RPMI8226 (cell line): ENCODE measurements around the gene FGR.

Experiments used
- DNase-seq: peaks from one replicate; pipeline ENCODE4 v3.0.0-alpha.2; 2015

FGR gene

DNA sequence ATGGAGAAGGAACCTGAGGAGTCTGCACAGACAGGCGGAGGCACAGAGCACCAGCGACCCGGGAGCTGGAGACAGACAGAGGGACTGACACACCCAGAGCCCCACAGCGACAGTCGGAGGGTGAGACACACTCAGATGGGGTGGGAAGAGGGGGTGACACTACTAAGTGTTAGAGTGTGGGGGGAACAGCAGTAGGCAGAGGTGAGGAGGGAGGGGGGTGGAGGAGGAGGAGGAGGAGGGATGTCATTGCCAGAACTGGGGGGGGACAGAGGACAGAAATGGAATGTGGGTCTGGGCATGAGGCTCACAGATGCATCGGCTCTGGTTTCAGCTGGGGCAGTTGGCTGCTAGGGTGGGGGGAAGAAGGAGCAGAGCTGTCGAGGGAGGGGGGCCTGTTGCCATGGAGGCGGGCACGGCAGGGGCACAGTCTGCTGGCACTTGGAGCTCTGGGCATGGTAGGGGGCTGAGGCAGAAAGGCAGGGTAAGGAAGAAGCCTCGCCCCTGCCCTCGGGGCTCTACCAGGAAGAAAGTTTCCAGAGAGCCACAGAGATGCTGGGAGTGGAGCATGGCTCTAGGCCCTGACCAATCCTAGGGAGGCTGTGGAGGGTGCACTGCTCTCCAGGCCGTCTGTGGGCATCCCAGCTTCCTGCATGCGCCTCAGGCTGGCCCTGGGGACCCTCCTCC is 68.4 kb downstream of the FGR start:
- DNase-seq: no peak

DNA sequence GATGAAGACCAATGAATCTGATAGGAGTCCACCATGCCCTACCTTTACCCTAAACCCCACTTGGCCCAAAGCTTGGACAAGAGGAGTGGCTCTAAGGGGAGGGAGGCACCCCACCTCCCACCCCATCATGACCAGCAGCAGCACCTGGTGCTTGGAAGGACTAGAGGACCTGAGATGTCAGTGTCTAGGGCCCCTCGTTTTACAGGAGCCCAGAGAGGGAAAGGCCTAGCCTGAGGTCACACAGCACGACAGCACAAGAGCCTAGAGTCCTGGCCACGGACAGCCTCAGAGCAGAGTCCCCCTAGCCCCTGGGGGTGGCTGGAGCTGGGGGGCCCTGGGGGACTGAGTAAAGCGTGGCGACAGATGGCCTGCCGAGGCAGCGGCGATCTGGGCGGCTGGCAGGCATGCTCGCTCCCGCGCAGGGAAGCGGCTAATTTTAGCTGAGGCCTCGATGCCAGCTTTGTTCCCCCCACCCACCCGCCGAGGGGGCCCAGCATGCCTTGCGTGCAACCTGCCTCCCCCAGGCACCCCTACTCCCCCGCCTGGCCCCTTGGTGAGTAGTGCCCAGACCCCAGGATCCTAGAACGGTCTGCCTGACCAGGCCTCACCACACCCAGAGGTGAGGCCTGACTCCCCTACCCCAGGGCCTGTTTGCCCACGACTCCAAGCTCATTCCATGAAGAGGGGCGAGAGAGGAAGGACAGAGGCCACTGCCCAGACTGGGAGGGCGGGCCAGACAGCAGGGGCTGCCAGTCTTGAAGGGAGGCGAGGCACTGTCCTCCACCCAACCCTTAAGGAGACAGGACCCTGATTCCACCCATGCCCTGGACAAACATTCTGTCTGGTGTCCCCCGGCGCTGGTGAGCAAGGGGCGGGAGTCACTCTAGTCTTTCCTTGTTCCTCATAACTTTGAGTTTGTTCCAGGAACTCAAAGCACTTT is 70.0 kb downstream of the FGR start:
- DNase-seq: no peak

DNA sequence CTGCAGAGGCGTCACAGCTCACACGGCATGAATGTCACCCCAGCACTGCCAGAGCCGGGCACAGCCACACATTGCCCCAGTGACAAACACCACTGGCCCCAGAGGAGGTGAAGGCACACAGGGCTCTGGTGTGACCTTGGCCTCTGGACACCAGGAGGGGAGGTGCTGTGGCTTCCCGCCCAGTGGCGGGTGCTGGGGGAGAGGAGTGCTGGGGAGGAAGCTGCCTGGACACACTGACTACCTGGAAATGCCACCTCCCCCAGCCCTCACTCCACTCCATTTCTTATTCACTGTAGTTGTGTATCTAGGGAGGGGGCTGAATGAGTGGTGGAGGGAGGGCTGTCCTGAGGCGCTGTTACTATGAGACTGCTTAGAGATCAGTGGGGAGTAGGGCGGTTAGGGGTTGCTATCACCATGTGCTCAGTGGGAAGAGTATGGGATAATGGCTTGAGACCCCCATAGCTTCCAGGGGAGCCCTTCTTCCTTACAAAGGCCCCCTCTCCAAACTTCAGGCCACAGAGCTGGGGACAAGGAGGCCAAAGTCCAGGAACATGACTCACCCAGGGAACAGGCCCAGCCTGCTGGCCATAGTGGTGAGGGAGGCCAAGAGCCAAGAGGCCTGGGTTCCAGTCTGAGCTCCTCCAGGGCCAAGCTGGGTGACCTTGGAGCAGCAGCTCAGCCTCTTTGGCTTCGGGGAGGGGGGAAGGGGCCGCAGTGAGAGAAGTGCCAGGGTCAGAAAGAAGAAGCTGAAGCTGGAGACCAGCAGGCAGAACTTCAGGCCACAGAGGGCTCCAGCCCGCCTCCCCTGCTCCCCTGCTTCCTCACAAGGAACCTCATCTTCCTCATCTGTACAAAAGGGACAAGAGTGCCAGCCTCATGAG is 71.2 kb downstream of the FGR start:
- DNase-seq: no peak

DNA sequence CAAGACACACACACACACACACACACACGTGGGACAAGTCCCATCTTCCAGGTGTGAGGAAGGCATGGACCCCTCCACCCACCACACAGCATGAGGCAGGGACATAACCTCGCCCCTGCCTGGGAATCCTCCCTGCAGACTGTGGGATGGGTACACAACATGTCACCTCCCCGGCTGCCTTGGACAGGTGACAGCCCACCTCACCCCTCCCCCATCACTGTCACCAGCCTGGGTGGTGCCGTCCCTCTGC is 71.7 kb downstream of the FGR start:
- DNase-seq: no peak

DNA sequence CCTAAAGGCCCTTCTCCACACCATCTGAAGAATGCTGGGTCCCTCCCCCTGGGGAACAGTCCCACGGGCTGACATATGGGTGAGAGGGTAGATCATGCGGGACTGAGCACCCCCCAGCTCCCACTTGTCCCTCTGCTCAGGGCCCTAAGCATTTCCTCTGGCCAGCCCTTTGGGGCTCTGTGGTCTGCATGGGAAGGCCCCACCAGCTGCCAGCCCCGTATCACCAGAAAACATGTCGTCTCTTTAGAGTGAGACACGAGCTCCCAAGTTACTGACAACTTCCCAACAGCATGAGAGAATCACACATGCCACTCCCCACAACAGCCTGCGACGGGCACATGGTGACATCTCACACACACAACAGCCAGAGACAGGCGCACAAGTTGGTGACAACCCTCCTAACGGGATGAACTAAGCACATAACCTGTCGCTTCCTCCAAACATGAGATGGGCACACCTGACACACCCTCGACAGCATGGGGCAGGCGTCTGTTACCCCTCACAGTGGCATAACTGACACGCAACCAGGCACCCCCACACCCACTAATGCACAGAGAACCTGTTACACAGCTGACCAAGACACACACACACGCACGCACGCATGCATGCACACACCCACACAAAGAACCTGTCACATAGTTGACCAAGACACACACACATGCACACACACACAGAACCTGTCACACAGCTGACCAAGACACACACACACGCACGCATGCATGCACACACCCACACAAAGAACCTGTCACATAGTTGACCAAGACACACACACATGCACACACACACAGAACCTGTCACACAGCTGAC is 72.2 kb downstream of the FGR start:
- DNase-seq: no peak
